Memory B cell (primary cell): ENCODE measurements around the gene PPA2.

Experiments used
- ATAC-seq: fragments of 150-1000 bp; cut with Tn5 transposase; 2 replicates; pipeline ENCODE4 v1.10.0; 2021; ENCODE audit warnings: low read depth, mild to moderate bottlenecking, moderate library complexity
- DNase-seq, 2 donors: peaks; one replicate each; pipeline ENCODE4 v3.0.0; 2022; ENCODE audit warnings: low spot score in 2 of 2
- H3K27ac Mint-ChIP-seq: one replicate; pipeline ENCODE4 v1.8.0; 2022; ENCODE audit warnings: mild to moderate bottlenecking, moderate library complexity, mixed read lengths
- H3K27me3 Mint-ChIP-seq: one replicate; pipeline ENCODE4 v1.8.0; 2022; ENCODE audit warnings: mixed read lengths
- H3K36me3 Mint-ChIP-seq: one replicate; pipeline ENCODE4 v1.8.0; 2022; ENCODE audit warnings: mild to moderate bottlenecking, mixed read lengths
- H3K4me1 Mint-ChIP-seq: one replicate; pipeline ENCODE4 v1.8.0; 2022; ENCODE audit warnings: mixed read lengths
- H3K4me3 Mint-ChIP-seq: one replicate; pipeline ENCODE4 v1.8.0; 2022; ENCODE audit warnings: mild to moderate bottlenecking, moderate library complexity, mixed read lengths
- H3K9me3 Mint-ChIP-seq: one replicate; pipeline ENCODE4 v1.8.0; 2022; ENCODE audit warnings: mixed read lengths

Gene PPA2

GRCh38 chr4:105473324-105474098 is at the start of gene PPA2:
TSS of gene PPA2 (minus strand) at chr4:105474062. CDS start at chr4:105474050, 12 bp downstream.
- Mint-ChIP-seq H3K36me3 (no peaks in the 10 kb centered on the region), H3K27ac (peak within 1 kb of the TSS; percentile 97), H3K9me3 (no peaks in the 10 kb centered on the region), H3K27me3 (no peaks in the 10 kb centered on the region), H3K4me3 (peak within 1 kb of the TSS; percentile 97), H3K4me1 (peaks cover 12% of the 10 kb centered on the region)
- ATAC-seq (peak; percentile 81), DNase-seq (peak; percentile 86 to 88)

- DNase-seq (peak in 1 of 2 donors; percentile 29), ATAC-seq (peak; percentile 75)
- Mint-ChIP-seq H3K9me3 (no peaks in the 10 kb centered on the region), H3K36me3 (no peaks in the 10 kb centered on the region), H3K4me1 (no peaks in the 10 kb centered on the region), H3K27ac (no peak overlapping the region), H3K4me3 (no peak overlapping the region), H3K27me3 (no peaks in the 10 kb centered on the region)
These were observed 47.2 kb upstream of the PPA2 start for GRCh38 chr4:105520819-105521790.

- H3K36me3 Mint-ChIP-seq, result no peaks in the 10 kb centered on the region
- H3K4me3 Mint-ChIP-seq, result no peak overlapping the region
- H3K27me3 Mint-ChIP-seq, result no peaks in the 10 kb centered on the region
- ATAC-seq (no peak), DNase-seq (no peak)
- H3K27ac Mint-ChIP-seq, result no peak overlapping the region
- peaks cover 9% of the 10 kb centered on the region for H3K4me1 Mint-ChIP-seq
- peaks cover 2% of the 10 kb centered on the region for H3K9me3 Mint-ChIP-seq
These were observed 36.4 kb upstream of the PPA2 start for GRCh38 chr4:105510245-105510644.

GRCh38 chr4:105509714-105510113 is 35.9 kb upstream of the PPA2 start:
- DNase-seq (no peak), ATAC-seq (no peak)
- Mint-ChIP-seq H3K36me3 (no peaks in the 10 kb centered on the region), H3K4me3 (no peak overlapping the region), H3K4me1 (peaks cover 9% of the 10 kb centered on the region), H3K27me3 (no peaks in the 10 kb centered on the region), H3K9me3 (peaks cover 2% of the 10 kb centered on the region), H3K27ac (no peak overlapping the region)

- Mint-ChIP-seq H3K27ac (no peak overlapping the region), H3K4me1 (peaks cover 9% of the 10 kb centered on the region), H3K9me3 (peaks cover 2% of the 10 kb centered on the region), H3K36me3 (no peaks in the 10 kb centered on the region), H3K4me3 (no peak overlapping the region), H3K27me3 (no peaks in the 10 kb centered on the region)
- DNase-seq, result no peak
- peak; percentile 92 for ATAC-seq
These were observed 35.4 kb upstream of the PPA2 start for GRCh38 chr4:105509291-105509690.

GRCh38 chr4:105504744-105505143 is 30.9 kb upstream of the PPA2 start:
- no peaks in the 10 kb centered on the region for H3K27me3 Mint-ChIP-seq
- no peak for ATAC-seq

GRCh38 chr4:105503484-105503883 is 29.6 kb upstream of the PPA2 start:
- Mint-ChIP-seq H3K4me1 (no peaks in the 10 kb centered on the region), H3K27me3 (no peaks in the 10 kb centered on the region), H3K36me3 (no peaks in the 10 kb centered on the region), H3K27ac (no peak overlapping the region), H3K4me3 (no peak overlapping the region), H3K9me3 (no peaks in the 10 kb centered on the region)
- ATAC-seq (no peak), DNase-seq (no peak)

More at GRCh38 chr4:105504744-105505143, 30.9 kb upstream of the PPA2 start:
- no peaks in the 10 kb centered on the region for H3K9me3 Mint-ChIP-seq
- peaks cover 5% of the 10 kb centered on the region for H3K4me1 Mint-ChIP-seq
- no peaks in the 10 kb centered on the region for H3K36me3 Mint-ChIP-seq
- DNase-seq, result no peak
- H3K27ac Mint-ChIP-seq, result no peak overlapping the region
- H3K4me3 Mint-ChIP-seq, result no peak overlapping the region

GRCh38 chr4:105496899-105497298 is 23.0 kb upstream of the PPA2 start:
- DNase-seq (no peak), ATAC-seq (no peak)
- peaks cover 1% of the 10 kb centered on the region for H3K9me3 Mint-ChIP-seq
- H3K27ac Mint-ChIP-seq, result no peak overlapping the region
- no peak overlapping the region for H3K4me3 Mint-ChIP-seq
- H3K36me3 Mint-ChIP-seq, result no peaks in the 10 kb centered on the region
- no peaks in the 10 kb centered on the region for H3K4me1 Mint-ChIP-seq
- H3K27me3 Mint-ChIP-seq, result peaks cover 4% of the 10 kb centered on the region

- no peak overlapping the region for H3K4me3 Mint-ChIP-seq
- peaks cover 1% of the 10 kb centered on the region for H3K9me3 Mint-ChIP-seq
- H3K27ac Mint-ChIP-seq, result no peak overlapping the region
- H3K4me1 Mint-ChIP-seq, result peaks cover 2% of the 10 kb centered on the region
- no peaks in the 10 kb centered on the region for H3K36me3 Mint-ChIP-seq
- ATAC-seq (no peak), DNase-seq (no peak)
- peaks cover 4% of the 10 kb centered on the region for H3K27me3 Mint-ChIP-seq
These were observed 21.8 kb upstream of the PPA2 start for GRCh38 chr4:105495667-105496066.

- H3K4me1 Mint-ChIP-seq, result peaks cover 2% of the 10 kb centered on the region
- peaks cover 7% of the 10 kb centered on the region for H3K9me3 Mint-ChIP-seq
- ATAC-seq (no peak), DNase-seq (no peak)
- H3K27me3 Mint-ChIP-seq, result peaks cover 8% of the 10 kb centered on the region
- H3K27ac Mint-ChIP-seq, result no peak overlapping the region
- peaks cover 3% of the 10 kb centered on the region for H3K36me3 Mint-ChIP-seq
- no peak overlapping the region for H3K4me3 Mint-ChIP-seq
These were observed 16.7 kb upstream of the PPA2 start for GRCh38 chr4:105490523-105490922.

- H3K27ac Mint-ChIP-seq, result no peak overlapping the region
- ATAC-seq (no peak), DNase-seq (no peak)
- no peaks in the 10 kb centered on the region for H3K4me1 Mint-ChIP-seq
- H3K4me3 Mint-ChIP-seq, result no peak overlapping the region
- peaks cover 7% of the 10 kb centered on the region for H3K27me3 Mint-ChIP-seq
- H3K36me3 Mint-ChIP-seq, result peaks cover 1% of the 10 kb centered on the region
- peaks cover 5% of the 10 kb centered on the region for H3K9me3 Mint-ChIP-seq
These were observed 10.0 kb upstream of the PPA2 start for GRCh38 chr4:105483840-105484239.

- H3K27ac Mint-ChIP-seq, result peak overlapping the region; percentile 97
- DNase-seq (no peak), ATAC-seq (peak; percentile 2)
- H3K36me3 Mint-ChIP-seq, result no peaks in the 10 kb centered on the region
- peaks cover 9% of the 10 kb centered on the region for H3K4me1 Mint-ChIP-seq
- H3K27me3 Mint-ChIP-seq, result no peaks in the 10 kb centered on the region
- no peaks in the 10 kb centered on the region for H3K9me3 Mint-ChIP-seq
- H3K4me3 Mint-ChIP-seq, result peak overlapping the region; percentile 97
These were observed 247 bp upstream of the PPA2 start for GRCh38 chr4:105474099-105474518.

GRCh38 chr4:105472871-105473323 is 965 bp downstream of the PPA2 start:
- no peaks in the 10 kb centered on the region for H3K27me3 Mint-ChIP-seq
- DNase-seq, result no peak
- H3K4me3 Mint-ChIP-seq, result peak overlapping the region; percentile 97
- peaks cover 15% of the 10 kb centered on the region for H3K4me1 Mint-ChIP-seq
- H3K9me3 Mint-ChIP-seq, result no peaks in the 10 kb centered on the region
- H3K36me3 Mint-ChIP-seq, result no peaks in the 10 kb centered on the region
- H3K27ac Mint-ChIP-seq, result peak overlapping the region; percentile 97
- ATAC-seq, result no peak

GRCh38 chr4:105471566-105472176 is 2.2 kb downstream of the PPA2 start:
- no peaks in the 10 kb centered on the region for H3K27me3 Mint-ChIP-seq
- H3K9me3 Mint-ChIP-seq, result no peaks in the 10 kb centered on the region
- peaks cover 8% of the 10 kb centered on the region for H3K36me3 Mint-ChIP-seq
- DNase-seq (peak; percentile 62 to 71), ATAC-seq (peak; percentile 27)
- peaks cover 24% of the 10 kb centered on the region for H3K4me1 Mint-ChIP-seq
- peak overlapping the region; percentile 15 for H3K27ac Mint-ChIP-seq
- H3K4me3 Mint-ChIP-seq, result peak overlapping the region; percentile 56
